HG03025 (cell line): ENCODE results near the gene FHOD3.
"Not testable (repeated sequence)": the region's sequence is repeated elsewhere in the genome, so short reads cannot be mapped to it uniquely, and the experiment has no call there.

Source experiments
- ATAC-seq: cut with Tn5 transposase; IDR thresholded peaks from one replicate; pipeline ENCODE4 v1.9.1; 2021; ENCODE audit warnings: mild to moderate bottlenecking, moderate library complexity; ENCODE audit not compliant: unreplicated experiment, low FRiP score

FHOD3 gene

DNA sequence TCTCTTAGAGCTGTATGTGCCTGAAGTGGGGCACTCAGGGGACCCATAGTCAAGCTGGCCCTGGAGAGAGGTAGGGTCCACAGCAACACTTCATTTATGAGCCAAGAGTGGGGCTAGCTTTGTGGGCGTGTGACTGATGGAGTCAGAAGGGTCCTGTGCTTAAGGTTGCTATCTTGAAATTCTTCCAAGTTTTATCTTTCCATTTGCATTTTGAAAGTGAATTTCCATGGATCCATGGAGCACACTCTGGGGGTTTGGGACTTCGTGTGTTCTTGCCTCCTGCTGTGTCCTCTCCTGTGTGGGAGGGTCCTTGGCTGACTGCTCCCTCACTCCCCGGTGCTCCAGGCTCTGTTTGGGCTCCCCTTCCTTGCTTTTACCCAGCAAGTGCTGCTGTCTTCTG lies 50.8 kb downstream of the FHOD3 start:
- ATAC-seq, result no peak

DNA sequence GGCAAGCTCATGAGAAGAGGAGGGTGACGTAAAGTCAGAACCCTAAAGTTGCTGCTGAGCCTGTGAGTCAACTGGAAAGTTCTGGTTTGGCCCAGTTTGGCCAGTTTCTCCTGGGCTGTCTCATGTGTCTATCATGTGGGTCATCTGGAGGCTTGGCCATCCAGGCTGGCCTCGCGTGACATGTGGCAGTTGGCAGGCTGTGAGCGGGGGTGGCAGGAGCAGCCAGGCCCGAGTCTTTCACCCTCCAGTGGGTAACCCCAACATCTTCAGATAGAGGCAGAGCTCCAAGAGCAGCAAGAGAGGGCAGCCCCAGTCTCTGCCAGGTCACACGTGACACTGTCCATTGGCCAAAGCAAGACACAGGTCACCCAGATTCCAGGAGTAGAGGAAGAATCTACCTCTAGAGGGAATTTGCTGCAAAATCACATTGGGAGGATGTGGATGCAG lies 51.5 kb downstream of the FHOD3 start:
- ATAC-seq, result no peak

DNA sequence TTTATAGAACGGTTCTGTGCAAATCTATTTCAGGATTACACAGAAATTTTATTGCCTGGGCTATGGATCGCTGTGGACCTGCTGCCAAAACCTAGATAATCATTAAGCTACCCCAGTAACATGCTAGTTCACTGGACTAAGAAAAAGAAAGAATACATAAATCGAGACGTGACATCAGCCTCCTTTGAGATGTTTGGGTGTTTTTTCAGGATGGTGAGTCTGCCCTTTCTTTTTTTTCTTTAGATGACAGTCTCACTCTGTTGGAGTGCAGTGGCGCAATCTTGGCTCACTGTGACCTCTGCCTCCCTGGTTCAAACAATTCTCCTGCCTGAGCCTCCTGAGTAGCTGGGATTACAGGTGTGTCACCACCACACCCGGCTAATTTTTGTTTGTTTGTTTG lies 52.0 kb downstream of the FHOD3 start:
- no peak for ATAC-seq

DNA sequence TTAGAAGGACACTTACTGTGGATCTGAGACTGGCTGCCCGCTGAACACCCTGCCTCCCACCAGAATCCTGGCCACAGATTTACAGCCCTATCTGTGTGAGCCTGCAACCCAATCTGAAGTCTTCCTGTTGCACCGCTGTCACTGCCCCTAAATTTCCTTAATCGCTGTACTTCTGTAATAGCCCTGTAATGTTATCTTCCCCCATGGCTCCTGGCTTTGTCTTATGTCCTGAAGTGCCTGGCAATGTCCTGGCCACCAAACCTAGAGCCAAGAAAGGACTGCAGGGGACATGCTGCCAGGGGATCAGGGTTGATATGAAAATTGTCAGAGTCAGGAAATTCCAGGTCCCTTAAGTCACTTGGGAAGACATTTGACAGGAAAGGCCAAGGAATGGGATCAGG lies 52.7 kb downstream of the FHOD3 start:
- ATAC-seq, result no peak

DNA sequence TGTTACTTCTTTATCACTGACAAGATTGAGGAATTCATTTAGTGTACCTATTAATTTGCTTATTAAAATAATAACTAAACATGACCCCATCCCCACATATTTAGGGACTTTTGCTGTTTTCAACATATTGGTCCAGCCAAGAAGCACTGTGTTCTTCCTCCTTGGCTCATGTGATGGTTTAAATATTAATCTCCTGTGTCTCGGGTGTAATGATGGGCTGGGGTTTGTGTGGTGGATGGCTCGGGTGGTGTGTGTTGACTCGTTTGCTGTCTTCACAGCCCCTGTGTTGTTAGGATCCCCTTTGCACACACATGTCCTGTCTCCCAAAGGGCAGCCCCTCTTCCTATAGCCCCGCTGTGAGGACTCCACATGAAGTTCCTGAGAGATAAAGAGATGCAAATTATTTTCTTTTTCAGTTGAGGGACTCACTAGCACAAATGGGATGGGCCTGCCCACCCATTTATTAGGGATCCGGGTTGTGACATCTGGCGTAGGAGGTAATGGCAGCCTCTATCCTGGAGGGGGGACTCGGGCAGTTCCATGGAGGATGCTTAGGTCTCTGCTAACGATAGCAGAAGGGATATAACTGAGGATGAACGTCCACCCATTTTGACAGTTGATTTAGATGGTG lies 53.4 kb downstream of the FHOD3 start:
- no peak for ATAC-seq

DNA sequence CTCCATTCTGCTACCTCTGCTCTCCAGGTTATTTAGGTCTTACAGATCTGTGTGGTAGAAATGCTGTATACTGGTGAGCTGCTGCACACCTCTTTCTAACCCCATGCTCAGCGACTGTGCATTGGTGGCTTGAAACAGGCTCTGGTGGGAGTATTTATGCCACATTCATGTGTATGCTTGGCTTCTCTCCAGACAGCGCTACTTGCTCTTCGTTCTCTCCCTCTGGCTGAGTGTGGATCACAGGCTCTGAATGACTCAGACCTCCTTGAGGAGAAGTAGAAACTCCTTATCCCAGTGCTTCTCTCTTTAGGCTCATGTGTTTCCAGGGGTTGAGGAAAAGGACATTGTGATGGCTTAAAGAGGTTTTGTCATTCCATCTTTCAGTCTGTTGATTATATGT lies 54.9 kb downstream of the FHOD3 start:
- ATAC-seq, result no peak

DNA sequence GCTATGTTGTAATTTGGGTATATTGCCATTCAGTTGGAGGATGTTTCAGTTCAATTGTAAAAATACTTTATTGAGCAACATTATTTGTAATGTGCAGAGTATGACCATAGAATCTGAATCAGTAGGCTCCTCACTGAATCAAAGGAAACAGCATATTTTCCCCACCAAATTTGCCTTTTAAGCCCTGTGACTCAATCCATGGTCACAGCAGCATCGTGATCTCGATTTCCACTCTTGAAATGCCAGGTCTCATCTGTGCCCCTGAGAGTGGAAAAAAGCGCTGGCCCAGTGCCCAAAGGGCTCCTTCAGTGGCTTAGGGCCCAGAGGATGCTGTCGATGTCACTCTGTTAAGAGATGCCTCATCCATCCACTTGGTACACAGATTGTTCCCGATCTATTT lies 57.5 kb downstream of the FHOD3 start:
- ATAC-seq, result no peak

DNA sequence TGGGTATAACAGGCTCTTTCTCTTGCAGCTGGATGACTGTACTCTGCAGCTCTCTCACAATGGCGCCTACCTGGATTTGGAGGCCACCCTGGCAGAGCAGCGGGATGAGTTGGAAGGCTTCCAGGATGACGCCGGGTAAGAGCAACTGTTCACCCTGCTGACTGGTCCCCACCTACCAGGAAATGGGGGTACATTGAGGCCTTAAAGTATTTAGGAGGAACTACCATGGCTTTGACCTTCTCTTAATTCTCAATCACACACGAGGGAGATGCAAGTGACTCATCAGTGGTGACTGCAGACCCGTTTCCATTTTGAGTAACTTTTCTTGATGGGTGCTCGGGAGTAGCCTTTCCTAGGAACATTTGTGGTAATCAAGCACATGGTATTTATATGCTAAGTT lies 58.0 kb downstream of the FHOD3 start:
- no peak for ATAC-seq

DNA sequence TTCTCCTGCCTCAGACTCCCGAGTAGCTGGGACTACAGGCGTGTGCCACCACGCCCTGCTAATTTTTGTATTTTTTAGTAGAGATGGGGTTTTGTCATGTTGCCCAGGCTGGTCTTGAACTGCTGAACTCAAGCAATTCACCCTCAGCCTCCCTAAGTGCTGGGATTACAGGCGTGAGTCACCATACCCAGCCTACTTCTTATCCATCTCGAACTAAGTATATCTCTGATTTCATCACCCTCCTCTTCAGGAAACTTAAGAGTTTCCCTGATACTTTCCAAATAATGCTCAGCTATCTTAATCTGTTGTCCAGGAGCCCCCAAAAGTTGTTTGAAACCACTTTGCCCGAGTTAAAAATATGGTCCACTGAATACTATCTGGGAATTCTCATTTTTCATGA lies 59.2 kb downstream of the FHOD3 start:
- ATAC-seq, result not testable (repeated sequence)

DNA sequence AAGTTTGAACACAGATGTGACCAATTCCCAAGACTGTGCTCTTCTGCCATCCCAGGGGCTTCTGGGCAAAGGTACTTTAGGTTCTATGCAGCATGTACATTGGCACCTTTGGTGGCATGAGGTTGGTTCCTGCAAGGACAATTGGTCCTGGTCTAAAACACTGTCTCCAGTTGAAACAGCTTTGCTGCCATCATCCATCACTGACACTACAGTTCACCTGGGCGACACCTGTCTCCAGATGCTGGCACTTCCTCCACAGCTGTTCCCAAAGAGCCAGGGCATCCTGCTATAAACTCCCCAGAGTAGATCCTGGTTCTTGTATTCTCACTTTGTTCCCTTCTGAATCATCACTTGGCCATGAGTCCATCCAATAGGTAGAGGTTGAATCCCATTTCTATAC lies 60.6 kb downstream of the FHOD3 start:
- no peak for ATAC-seq

DNA sequence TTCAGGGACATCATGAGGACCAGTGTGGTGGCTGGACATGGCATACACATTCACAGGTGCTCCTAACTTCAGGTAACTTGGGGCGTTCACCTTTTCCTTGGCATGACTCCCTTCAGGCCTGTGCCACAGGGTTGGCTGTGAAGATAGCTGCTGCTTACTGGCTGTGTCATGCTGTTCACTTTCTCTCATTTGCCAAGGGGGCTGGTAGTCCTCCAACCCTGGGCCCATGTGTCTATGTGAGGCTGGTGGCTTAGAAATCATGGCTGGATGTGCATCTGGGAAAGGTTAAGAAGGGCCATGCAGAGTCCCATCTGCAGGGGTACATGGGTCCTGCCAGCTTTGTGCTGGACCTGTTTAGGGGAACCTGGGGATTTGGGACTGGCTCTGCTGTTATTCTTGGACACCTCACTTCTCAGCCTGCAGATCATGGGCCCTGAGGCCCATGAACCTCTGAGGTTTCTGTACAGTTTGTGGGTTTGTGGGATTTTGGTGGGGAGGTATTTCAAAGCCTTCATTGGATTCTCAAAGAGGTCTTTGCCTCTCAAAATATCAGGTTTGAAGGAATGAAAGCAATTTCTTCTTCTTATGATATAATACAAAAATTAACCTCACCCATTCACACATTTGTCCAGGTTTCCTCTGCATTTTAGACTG lies 62.9 kb downstream of the FHOD3 start:
- ATAC-seq, result no peak

DNA sequence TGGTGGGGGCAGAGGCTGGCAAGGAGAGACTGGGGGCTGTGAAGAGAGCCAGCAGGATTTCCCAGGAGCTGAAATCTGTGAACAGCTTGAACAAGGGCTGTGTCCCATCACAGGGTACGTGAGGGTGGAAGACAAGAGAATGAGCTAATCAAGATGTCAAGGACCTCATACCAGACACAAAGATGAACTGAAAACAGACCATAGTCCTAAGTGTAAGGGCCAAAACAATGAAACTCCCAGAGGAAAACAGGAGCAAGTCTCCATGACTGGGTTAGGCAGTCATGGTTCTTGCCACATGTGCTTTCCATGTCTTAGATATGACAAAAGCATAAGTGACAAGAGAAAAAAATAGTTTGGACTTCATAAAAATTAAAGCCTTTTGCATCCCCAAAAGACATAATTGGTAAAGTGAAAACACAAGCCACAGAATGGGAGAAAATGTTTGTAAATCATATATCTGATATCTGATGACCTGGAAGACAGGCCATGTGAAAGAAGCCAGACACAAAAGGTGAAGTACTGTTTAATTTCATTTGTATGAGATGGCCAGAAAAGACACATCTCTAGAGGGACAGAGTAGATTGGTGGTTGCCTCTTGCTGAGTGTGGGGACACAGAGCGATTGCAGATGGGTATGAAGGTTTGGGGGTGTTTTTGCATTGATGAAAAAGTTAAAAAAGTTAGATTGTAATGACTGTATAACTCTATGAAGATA lies 67.6 kb downstream of the FHOD3 start:
- ATAC-seq, result no peak

DNA sequence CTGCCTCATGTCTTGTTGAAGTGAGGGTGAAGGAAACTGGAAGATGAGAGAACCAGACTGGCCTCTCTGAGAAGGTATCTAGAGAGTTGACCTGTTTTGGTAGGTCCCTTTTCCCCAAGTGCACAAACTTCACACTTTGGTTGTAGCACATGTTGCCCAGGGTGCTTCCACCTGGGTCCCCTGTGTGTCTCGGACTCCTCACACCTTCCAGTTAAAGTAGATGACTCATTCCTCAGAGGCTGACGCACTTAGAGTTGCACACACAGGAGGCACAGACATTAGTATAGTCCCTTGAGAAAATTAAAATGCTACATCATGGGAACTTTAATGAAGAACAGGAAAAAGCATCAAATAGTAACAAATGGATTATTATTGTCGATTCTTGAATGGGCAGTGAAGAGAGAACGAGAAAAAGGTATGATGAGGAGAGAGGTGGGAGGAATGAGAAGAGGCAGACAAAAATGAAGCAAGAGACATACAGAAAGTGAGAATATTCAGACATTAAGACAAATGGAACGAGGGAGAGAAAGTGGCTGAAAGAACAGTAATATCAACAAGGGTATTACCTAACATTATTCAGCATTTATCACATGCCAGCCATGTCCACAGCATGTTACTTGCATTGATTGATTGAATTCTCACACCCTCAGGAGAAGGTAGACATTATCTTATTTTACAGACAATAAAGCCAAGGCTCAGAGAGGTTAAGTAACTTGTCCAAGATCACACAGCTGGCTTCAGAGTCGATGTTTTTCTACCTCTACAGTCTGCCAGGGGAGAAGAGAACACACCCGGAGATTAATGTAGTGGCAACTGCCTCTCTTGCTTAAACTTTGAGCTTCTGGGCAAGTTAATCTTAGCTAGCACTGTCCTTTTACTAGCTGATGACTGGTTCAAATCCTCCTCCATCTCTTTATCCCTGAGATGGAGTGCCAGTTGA lies 68.6 kb downstream of the FHOD3 start:
- no peak for ATAC-seq

DNA sequence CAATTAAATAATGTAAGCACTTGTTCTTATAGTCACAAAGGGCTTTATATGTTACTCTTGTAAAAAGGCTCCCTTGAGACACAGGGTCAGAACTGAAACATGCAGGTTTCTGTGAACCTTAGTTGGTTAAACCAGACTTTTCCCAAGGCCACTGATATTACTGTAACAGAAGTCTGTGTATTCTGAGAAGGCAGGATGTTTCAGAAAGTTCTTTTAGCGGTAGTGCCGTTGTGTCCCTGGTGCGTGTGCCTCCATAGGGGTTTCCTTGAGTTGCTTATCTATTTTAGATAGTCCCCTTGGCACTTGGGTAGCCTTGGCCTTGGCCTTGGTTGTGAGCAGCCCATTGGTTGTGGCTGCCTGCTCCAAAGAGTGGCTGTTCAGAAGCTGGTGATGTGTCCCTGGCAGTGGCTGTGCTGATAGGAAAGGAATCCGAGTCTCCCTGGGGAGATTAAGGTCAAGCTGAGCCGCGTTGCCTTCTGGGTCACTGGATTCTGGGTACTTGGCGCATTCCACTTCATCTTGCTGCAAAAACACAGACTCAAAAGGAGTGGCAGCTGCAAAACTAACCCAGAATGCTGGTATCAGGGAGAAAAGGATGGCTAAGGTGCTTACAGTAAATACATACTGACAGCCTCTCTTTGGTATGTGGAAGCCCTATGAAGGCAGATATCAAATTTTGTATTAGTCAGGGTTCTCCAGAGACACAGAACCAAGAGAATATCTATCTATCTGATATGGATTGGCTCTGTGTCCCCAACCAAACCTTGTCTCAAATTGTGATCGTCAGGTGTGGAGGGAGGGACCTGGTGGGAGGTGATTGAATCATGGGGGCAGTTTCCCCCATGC lies 69.7 kb downstream of the FHOD3 start:
- ATAC-seq, result no peak

DNA sequence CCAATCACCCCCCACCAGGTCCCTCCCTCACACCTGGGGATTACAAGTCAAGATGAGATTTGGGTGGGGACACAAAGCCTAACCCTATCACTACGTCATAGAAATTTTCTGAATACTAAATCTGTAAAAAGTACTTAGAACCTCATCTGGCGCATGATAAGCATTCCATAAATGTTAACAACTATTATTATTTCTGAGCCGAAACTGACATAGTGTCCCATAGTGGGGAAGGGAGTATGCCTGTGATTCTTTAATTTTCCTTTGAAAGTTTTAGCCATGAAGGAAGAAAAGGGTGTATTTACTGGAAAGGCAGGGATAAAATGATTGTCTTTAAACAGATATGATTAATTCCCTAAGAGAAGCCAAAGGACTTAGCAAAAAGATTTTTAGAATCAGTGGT lies 71.4 kb downstream of the FHOD3 start:
- ATAC-seq, result no peak

DNA sequence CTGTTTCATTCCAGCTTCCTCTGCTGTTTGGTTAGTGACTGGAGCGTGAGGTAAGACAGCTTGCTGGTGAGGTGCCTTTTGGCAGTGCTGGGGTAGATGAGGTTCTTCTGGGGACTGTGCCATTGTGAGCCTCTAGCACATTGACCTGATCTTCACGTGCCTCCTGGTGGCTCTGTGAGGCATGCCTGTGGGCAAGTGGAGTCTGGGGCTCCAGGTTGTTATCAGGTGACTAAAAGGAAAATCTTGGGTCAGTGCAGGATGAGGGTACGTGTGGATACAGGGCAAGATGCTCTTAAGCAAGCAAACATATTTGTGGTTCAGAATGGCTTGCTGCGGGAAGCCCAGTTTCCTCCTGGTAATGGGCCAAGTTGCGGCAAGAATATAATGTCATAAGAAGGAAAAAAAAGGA lies 75.4 kb downstream of the FHOD3 start:
- ATAC-seq, result no peak

DNA sequence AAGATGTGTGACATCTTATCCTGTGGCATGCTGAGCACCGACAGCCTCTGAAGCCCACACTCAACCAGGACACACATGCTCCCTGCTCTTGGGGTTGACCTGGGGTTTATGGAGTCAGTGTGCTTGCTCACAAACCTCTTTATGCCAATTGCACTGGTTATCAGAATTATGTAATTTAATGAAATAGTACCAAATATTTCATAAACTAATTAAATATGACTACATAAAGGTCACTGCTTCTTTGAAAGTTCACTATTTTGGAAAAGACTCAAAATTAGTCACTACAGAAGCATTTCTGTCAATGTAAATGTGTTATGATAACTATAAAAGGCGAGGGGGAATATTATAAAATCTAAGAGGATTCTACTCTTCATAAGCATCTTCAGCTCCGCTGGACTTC lies 76.7 kb downstream of the FHOD3 start:
- ATAC-seq, result no peak

DNA sequence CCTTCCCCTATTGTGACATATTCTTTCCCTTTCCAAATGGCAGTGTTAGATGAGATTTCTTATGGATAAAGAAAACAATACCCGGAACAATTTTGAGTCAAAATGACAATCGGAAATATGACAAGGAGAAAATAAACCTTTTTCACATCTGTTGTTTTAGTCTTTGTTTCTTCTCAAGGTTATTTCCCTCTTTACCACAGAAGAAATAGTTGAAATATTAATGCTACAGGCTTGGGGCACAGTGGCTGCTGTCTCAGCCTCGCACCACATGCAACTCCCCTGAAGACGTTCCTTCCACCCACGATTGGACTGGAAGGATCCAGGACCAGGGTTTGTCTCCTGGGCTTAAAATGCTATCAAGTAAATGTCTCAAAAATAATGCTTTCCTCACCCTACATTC lies 77.6 kb downstream of the FHOD3 start:
- ATAC-seq, result no peak

DNA sequence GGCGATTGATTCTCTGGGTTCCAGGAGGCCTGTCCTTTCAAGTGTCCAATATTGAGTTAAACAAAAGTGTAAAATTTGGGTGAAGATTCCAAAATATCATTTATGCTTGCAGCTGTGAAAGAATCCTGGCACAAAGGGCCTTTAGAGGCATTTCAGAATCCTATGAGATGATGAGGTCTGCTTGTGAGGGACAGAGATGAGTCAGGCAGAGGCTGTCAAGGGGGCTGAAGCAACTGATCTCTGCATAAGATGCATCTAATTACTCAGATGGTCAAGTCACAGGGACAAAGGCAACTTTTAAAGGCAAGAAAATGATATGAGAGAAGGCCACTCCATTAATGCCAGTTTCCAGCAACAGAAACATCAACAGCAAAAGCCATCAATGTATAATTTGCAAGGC lies 78.8 kb downstream of the FHOD3 start:
- ATAC-seq, result no peak

DNA sequence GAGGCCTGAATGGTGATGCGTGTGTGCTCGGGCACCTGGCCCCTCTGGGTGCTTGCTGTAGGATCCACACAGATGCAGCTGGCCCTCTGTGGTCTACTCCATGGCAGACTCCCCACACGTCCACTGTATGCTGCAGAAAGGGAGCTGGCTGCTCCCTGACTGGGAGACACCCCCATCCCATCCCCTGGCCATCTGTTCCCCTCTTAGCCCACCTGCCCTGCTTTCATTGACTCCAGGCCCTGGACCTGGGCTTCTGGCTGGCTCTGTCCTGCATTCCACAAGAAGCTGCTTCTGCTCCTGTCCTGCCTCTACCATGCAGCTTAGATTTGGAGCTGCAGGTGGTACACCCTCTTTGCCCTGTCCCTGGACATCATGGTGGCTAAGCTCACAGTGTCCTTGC lies 80.1 kb downstream of the FHOD3 start:
- no peak for ATAC-seq
